HepG2 (cell line): ENCODE measurements around the gene CTIF. TPM values are rescaled to one million over a fixed set of nuclear protein-coding genes. Genes with fewer than 3 reads are reported as not detected.

Experiments
- CCAR2 ChIP-seq: fragments of 200-400 bp; formaldehyde crosslinking; optimal IDR thresholded peaks from 2 replicates; pipeline ENCODE3; 2018; ENCODE audit warnings: low read depth, mild to moderate bottlenecking, low read length, moderate library complexity
- NR2C2 ChIP-seq: sonication (generic); formaldehyde crosslinking; IDR thresholded peaks from 2 replicates; pipeline ENCODE4 v1.4.0; 2020; ENCODE audit warnings: missing genetic modification reagents, mild to moderate bottlenecking, moderate library complexity, borderline replicate concordance
- NRL ChIP-seq: sonication (generic); formaldehyde crosslinking; IDR thresholded peaks from 2 replicates; pipeline ENCODE4 v1.5.0; 2020; ENCODE audit warnings: missing genetic modification reagents, mild to moderate bottlenecking, moderate library complexity, borderline replicate concordance
- PHB2 ChIP-seq: fragments of 450-650 bp; IDR thresholded peaks from 2 replicates; pipeline ENCODE4 v1.6.1; 2018; ENCODE audit not compliant: partially characterized antibody
- TBL1XR1 ChIP-seq: fragments of 150-350 bp; IDR thresholded peaks from 2 replicates; pipeline ENCODE4 v1.6.1; 2014; ENCODE audit warnings: borderline replicate concordance, low read length; ENCODE audit not compliant: partially characterized antibody
- TCF12 ChIP-seq, 2 experiments: fragments of 450-650 bp in 1 of 2; sonication (generic) in 1 of 2; formaldehyde crosslinking in 1 of 2; IDR thresholded peaks; 2 replicates each; pipeline versions ENCODE4 v1.6.1 to v1.8.0; 2017 to 2022; ENCODE audit warnings: antibody characterized with exemption in 1 of 2, mild to moderate bottlenecking in 1 of 2, missing genetic modification reagents in 1 of 2, moderate library complexity in 1 of 2
- ZKSCAN8 ChIP-seq: IDR thresholded peaks from 2 replicates; pipeline ENCODE4 v1.6.1; 2016; ENCODE audit warnings: borderline replicate concordance, missing genetic modification reagents, missing compliant biosample characterization
- ZNF772 ChIP-seq: sonication (generic); formaldehyde crosslinking; IDR thresholded peaks from 2 replicates; pipeline ENCODE4 v1.5.0; 2020; ENCODE audit warnings: mild to moderate bottlenecking, missing genetic modification reagents
- polyA plus RNA-seq, 8 experiments: library from polyadenylated mRNA; depleted of rRNA in 3 of 8; stranded (reverse) in 7 of 8; unstranded in 1 of 8; fragments of >200 nt; fragmentation: Illumina TruSeq in 4 of 8; extraction: Trizol in 4 of 8; gene quantifications; 2 replicates each; pipeline versions ENCODE4 v1.2.1 to v1.2.3, GENCODE V29; 2011 to 2016; ENCODE audit warnings: low read depth in 4 of 8, missing spikeins in 1 of 8, mixed read lengths in 1 of 8; ENCODE audit not compliant: insufficient read depth in 1 of 8
- total RNA-seq, 5 experiments: library from RNA; depleted of rRNA; stranded (reverse); fragments of >200 nt; fragmentation: Illumina TruSeq; extraction: Trizol; gene quantifications; 2 replicates each; pipeline ENCODE4 v1.2.3, GENCODE V29; 2016; ENCODE audit warnings: low read depth in 1 of 5
- TF ChIP-seq, protein P1 (sequence below): sonication (generic); formaldehyde crosslinking; conservative IDR thresholded peaks from 2 replicates; pipeline ENCODE4 v1.4.0; 2020; ENCODE audit warnings: missing genetic modification reagents
- TF ChIP-seq, protein P2 (sequence below): sonication (generic); formaldehyde crosslinking; IDR thresholded peaks from 2 replicates; pipeline ENCODE4 v1.4.0; 2020; ENCODE audit warnings: mild to moderate bottlenecking, missing genetic modification reagents
- TF ChIP-seq, protein P3 (sequence below): sonication (generic); formaldehyde crosslinking; IDR thresholded peaks from 2 replicates; pipeline ENCODE4 v1.9.0; 2021; ENCODE audit warnings: mild to moderate bottlenecking, missing genetic modification reagents
- TF ChIP-seq, protein P4 (sequence below): sonication (generic); formaldehyde crosslinking; IDR thresholded peaks from 2 replicates; pipeline ENCODE4 v1.8.0; 2022; ENCODE audit warnings: missing genetic modification reagents, mild to moderate bottlenecking, borderline replicate concordance
- TF ChIP-seq, protein P5 (sequence below): sonication (generic); formaldehyde crosslinking; IDR thresholded peaks from 2 replicates; pipeline ENCODE4 v1.8.0; 2022; ENCODE audit warnings: missing genetic modification reagents, mild to moderate bottlenecking, inconsistent platforms, borderline replicate concordance

CTIF gene
- total and polyA plus RNA-seq, 2 of the 13 experiments (the other 11 are each of a cell fraction or from before 2014, with no cell fraction given) = 18.2 to 28.0 TPM

DNA sequence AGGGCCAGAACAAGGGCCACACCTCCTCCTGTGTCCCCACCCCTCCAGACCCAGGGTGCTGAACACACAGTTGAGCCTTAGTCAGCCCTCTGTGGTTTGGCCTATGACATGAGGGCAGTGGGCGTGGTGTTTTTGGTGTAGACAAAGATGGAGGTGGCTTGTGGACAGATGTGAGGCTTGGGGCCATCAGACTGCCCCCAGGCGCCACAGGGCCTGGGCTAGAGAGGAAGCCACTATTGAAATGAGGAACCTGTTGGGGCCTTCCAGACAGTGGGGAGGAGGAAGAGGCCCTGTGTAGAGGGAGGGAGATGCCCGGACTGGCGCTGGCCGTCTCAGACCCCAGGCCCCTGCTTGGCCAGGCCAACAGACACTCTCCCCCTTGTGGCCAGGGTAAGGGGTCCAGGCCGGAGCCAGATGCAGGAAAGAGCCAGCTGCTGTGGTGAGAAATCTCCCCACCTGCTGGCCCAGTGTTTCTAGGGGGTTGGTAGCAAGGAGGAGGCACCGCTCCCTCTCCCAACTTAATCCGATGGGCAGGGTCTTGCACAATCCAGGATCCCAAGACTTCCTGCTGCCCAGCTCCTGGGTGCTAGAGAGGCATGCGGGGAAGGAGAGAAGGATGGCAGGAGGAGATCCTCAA is 358.2 kb downstream of the CTIF start (continued):
- TF ChIP-seq, protein P1, sequence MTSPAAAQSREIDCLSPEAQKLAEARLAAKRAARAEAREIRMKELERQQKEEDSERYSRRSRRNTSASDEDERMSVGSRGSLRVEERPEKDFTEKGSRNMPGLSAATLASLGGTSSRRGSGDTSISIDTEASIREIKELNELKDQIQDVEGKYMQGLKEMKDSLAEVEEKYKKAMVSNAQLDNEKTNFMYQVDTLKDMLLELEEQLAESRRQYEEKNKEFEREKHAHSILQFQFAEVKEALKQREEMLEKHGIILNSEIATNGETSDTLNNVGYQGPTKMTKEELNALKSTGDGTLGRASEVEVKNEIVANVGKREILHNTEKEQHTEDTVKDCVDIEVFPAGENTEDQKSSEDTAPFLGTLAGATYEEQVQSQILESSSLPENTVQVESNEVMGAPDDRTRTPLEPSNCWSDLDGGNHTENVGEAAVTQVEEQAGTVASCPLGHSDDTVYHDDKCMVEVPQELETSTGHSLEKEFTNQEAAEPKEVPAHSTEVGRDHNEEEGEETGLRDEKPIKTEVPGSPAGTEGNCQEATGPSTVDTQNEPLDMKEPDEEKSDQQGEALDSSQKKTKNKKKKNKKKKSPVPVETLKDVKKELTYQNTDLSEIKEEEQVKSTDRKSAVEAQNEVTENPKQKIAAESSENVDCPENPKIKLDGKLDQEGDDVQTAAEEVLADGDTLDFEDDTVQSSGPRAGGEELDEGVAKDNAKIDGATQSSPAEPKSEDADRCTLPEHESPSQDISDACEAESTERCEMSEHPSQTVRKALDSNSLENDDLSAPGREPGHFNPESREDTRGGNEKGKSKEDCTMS (CRISPR knock-in tag) = no peak
- TF ChIP-seq, protein P2, sequence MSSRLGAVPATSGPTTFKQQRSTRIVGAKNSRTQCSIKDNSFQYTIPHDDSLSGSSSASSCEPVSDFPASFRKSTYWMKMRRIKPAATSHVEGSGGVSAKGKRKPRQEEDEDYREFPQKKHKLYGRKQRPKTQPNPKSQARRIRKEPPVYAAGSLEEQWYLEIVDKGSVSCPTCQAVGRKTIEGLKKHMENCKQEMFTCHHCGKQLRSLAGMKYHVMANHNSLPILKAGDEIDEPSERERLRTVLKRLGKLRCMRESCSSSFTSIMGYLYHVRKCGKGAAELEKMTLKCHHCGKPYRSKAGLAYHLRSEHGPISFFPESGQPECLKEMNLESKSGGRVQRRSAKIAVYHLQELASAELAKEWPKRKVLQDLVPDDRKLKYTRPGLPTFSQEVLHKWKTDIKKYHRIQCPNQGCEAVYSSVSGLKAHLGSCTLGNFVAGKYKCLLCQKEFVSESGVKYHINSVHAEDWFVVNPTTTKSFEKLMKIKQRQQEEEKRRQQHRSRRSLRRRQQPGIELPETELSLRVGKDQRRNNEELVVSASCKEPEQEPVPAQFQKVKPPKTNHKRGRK (CRISPR knock-in tag) = 0 out of 2 replicates have a peak, but pooled peaks have one; percentile 66
- TF ChIP-seq ZNF772 (no peak), TCF12 (IDR thresholded peaks at IDR 0.05) (no peak), TCF12 (CRISPR knock-in tag; IDR thresholded peaks at IDR 0.05) (no peak), CCAR2 (no peak), TBL1XR1 (no peak), PHB2 (no peak), NRL (CRISPR knock-in tag) (no peak), ZKSCAN8 (CRISPR knock-in tag) (no peak), NR2C2 (CRISPR knock-in tag) (peak; percentile 60; the same call in 1 of the 2 replicates)
- TF ChIP-seq, protein P3, sequence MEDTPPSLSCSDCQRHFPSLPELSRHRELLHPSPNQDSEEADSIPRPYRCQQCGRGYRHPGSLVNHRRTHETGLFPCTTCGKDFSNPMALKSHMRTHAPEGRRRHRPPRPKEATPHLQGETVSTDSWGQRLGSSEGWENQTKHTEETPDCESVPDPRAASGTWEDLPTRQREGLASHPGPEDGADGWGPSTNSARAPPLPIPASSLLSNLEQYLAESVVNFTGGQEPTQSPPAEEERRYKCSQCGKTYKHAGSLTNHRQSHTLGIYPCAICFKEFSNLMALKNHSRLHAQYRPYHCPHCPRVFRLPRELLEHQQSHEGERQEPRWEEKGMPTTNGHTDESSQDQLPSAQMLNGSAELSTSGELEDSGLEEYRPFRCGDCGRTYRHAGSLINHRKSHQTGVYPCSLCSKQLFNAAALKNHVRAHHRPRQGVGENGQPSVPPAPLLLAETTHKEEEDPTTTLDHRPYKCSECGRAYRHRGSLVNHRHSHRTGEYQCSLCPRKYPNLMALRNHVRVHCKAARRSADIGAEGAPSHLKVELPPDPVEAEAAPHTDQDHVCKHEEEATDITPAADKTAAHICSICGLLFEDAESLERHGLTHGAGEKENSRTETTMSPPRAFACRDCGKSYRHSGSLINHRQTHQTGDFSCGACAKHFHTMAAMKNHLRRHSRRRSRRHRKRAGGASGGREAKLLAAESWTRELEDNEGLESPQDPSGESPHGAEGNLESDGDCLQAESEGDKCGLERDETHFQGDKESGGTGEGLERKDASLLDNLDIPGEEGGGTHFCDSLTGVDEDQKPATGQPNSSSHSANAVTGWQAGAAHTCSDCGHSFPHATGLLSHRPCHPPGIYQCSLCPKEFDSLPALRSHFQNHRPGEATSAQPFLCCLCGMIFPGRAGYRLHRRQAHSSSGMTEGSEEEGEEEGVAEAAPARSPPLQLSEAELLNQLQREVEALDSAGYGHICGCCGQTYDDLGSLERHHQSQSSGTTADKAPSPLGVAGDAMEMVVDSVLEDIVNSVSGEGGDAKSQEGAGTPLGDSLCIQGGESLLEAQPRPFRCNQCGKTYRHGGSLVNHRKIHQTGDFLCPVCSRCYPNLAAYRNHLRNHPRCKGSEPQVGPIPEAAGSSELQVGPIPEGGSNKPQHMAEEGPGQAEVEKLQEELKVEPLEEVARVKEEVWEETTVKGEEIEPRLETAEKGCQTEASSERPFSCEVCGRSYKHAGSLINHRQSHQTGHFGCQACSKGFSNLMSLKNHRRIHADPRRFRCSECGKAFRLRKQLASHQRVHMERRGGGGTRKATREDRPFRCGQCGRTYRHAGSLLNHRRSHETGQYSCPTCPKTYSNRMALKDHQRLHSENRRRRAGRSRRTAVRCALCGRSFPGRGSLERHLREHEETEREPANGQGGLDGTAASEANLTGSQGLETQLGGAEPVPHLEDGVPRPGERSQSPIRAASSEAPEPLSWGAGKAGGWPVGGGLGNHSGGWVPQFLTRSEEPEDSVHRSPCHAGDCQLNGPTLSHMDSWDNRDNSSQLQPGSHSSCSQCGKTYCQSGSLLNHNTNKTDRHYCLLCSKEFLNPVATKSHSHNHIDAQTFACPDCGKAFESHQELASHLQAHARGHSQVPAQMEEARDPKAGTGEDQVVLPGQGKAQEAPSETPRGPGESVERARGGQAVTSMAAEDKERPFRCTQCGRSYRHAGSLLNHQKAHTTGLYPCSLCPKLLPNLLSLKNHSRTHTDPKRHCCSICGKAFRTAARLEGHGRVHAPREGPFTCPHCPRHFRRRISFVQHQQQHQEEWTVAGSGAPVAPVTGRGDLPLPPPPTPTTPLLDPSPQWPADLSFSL (CRISPR knock-in tag) = no peak
- TF ChIP-seq, protein P4, sequence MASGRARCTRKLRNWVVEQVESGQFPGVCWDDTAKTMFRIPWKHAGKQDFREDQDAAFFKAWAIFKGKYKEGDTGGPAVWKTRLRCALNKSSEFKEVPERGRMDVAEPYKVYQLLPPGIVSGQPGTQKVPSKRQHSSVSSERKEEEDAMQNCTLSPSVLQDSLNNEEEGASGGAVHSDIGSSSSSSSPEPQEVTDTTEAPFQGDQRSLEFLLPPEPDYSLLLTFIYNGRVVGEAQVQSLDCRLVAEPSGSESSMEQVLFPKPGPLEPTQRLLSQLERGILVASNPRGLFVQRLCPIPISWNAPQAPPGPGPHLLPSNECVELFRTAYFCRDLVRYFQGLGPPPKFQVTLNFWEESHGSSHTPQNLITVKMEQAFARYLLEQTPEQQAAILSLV = no peak
- TF ChIP-seq, protein P5, sequence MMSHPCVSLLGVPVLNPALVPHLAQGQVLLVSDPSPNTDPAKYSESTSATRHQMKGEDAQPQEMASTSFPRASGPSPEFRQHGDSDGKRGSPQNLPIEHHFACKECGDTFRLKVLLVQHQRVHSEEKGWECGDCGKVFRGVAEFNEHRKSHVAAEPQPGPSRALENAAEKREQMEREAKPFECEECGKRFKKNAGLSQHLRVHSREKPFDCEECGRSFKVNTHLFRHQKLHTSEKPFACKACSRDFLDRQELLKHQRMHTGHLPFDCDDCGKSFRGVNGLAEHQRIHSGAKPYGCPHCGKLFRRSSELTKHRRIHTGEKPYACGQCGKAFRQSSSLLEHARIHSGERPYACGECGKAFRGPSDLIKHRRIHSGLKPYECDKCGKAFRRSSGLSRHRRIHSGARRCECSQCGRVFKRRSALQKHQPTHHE (CRISPR knock-in tag) = no peak
